CD4-positive, alpha-beta T cell treated with Interleukin-10 for 1 hour (primary cell): ENCODE data around the gene DCLK1.
"Not testable (repeated sequence)": the region's sequence is repeated elsewhere in the genome, so short reads cannot be mapped to it uniquely, and the experiment has no call there.

Experiments used
- DNase-seq: peaks from one replicate; pipeline ENCODE4 v3.0.0-alpha.2; 2020

Gene DCLK1

GRCh38 chr13:35983206-35983605, 148.0 kb downstream of the DCLK1 start:
- no peak for DNase-seq

GRCh38 chr13:35979361-35979951, 151.7 kb downstream of the DCLK1 start:
- DNase-seq = no peak

GRCh38 chr13:35978607-35979316, 152.4 kb downstream of the DCLK1 start:
- peak; percentile 34 for DNase-seq

GRCh38 chr13:35977060-35977459, 154.1 kb downstream of the DCLK1 start:
- DNase-seq = no peak

GRCh38 chr13:35976126-35976525, 155.1 kb downstream of the DCLK1 start:
- DNase-seq = no peak

- not testable (repeated sequence) for DNase-seq
These were observed 164.2 kb downstream of the DCLK1 start for GRCh38 chr13:35966951-35967350.

GRCh38 chr13:35966024-35966423, 165.2 kb downstream of the DCLK1 start:
- DNase-seq = no peak

GRCh38 chr13:35965226-35965927, 165.8 kb downstream of the DCLK1 start:
- DNase-seq = no peak

- DNase-seq = no peak
These were observed 166.4 kb downstream of the DCLK1 start for GRCh38 chr13:35964863-35965180.

GRCh38 chr13:35964011-35964862, 166.9 kb downstream of the DCLK1 start:
- DNase-seq = no peak

GRCh38 chr13:35961461-35962220, 169.5 kb downstream of the DCLK1 start:
- DNase-seq = no peak

- no peak for DNase-seq
These were observed 170.2 kb downstream of the DCLK1 start for GRCh38 chr13:35961002-35961401.

- DNase-seq = no peak
These were observed 173.2 kb downstream of the DCLK1 start for GRCh38 chr13:35957996-35958395.

- no peak for DNase-seq
These were observed 173.9 kb downstream of the DCLK1 start for GRCh38 chr13:35957241-35957731.

GRCh38 chr13:35956074-35956473, 175.1 kb downstream of the DCLK1 start:
- no peak for DNase-seq

- DNase-seq = no peak
These were observed 177.0 kb downstream of the DCLK1 start for GRCh38 chr13:35954207-35954560.

GRCh38 chr13:35953537-35954206, 177.5 kb downstream of the DCLK1 start:
- DNase-seq = no peak

GRCh38 chr13:35947315-35947714, 183.9 kb downstream of the DCLK1 start:
- no peak for DNase-seq

GRCh38 chr13:35945368-35945767, 185.8 kb downstream of the DCLK1 start:
- DNase-seq = no peak

- no peak for DNase-seq
These were observed 189.8 kb downstream of the DCLK1 start for GRCh38 chr13:35941374-35941773.

GRCh38 chr13:35940734-35941133, 190.4 kb downstream of the DCLK1 start:
- no peak for DNase-seq
